Natural killer cell (primary cell): ENCODE results near the gene USP24. TPM values are rescaled to one million over a fixed set of nuclear protein-coding genes. Genes with fewer than 3 reads are reported as not detected.

Experiments
- ATAC-seq, 3 donors: fragments of 150-1000 bp in 2 of 3; fragments of 200-7000 bp in 1 of 3; cut with Tn5 transposase; 1 replicate in 1 of 3; 2 replicates in 2 of 3; pipeline ENCODE4 v1.10.0; 2021; ENCODE audit warnings: mild to moderate bottlenecking in 2 of 3, moderate library complexity in 2 of 3
- DNase-seq, 2 donors: peaks; one replicate each; pipeline versions ENCODE4 v3.0.0 to v3.0.0-alpha.2; 2013 to 2021; ENCODE audit warnings: mixed read lengths in 1 of 2
- H3K27ac ChIP-seq: one replicate; pipeline ENCODE4 v1.5.1; 2013; ENCODE audit warnings: mild to moderate bottlenecking, low read length
- H3K27me3 ChIP-seq: one replicate; pipeline ENCODE4 v1.6.1; 2013; ENCODE audit warnings: low read length; ENCODE audit not compliant: control insufficient read depth, insufficient read depth
- H3K36me3 ChIP-seq: one replicate; pipeline ENCODE4 v1.6.1; 2013; ENCODE audit warnings: low read length; ENCODE audit not compliant: control insufficient read depth, insufficient read depth
- H3K4me1 ChIP-seq: one replicate; pipeline ENCODE4 v1.6.1; 2013; ENCODE audit warnings: low read length; ENCODE audit not compliant: control insufficient read depth, insufficient read depth
- H3K4me3 ChIP-seq: one replicate; pipeline ENCODE4 v1.5.1; 2013; ENCODE audit warnings: low read length
- H3K9me3 ChIP-seq: one replicate; pipeline ENCODE4 v1.6.1; 2013; ENCODE audit warnings: low read length; ENCODE audit not compliant: control insufficient read depth, insufficient read depth
- H3K27ac Mint-ChIP-seq, 2 donors: one replicate each; pipeline ENCODE4 v1.8.0; 2022; ENCODE audit warnings: mild to moderate bottlenecking in 2 of 2, mixed read lengths in 2 of 2, moderate library complexity in 1 of 2
- H3K27me3 Mint-ChIP-seq, 2 donors: one replicate each; pipeline ENCODE4 v1.8.0; 2022; ENCODE audit warnings: low read depth in 2 of 2, mixed read lengths in 2 of 2
- H3K36me3 Mint-ChIP-seq: one replicate; pipeline ENCODE4 v1.8.0; 2022; ENCODE audit warnings: mixed read lengths
- H3K4me1 Mint-ChIP-seq, 2 donors: one replicate each; pipeline ENCODE4 v1.8.0; 2022; ENCODE audit warnings: mixed read lengths in 2 of 2
- H3K4me3 Mint-ChIP-seq: one replicate; pipeline ENCODE4 v1.8.0; 2022; ENCODE audit warnings: mild to moderate bottlenecking, moderate library complexity, mixed read lengths
- H3K9me3 Mint-ChIP-seq, 2 donors: one replicate each; pipeline ENCODE4 v1.8.0; 2022; ENCODE audit warnings: mixed read lengths in 2 of 2
- CTCF ChIP-seq: fragments of 200-600 bp; IDR thresholded peaks from one replicate; pipeline ENCODE4 v1.8.0; 2022; ENCODE audit warnings: antibody characterized with exemption
- WGBS: methylation state at CpG from one replicate; pipeline ENCODE4 v1.1.7; 2013; ENCODE audit warnings: missing lambda C conversion rate; ENCODE audit not compliant: insufficient coverage; 5-methylcytosine and 5-hydroxymethylcytosine counted together
- intact Hi-C: fragments of 100-400 bp; cut with micrococcal nuclease; formaldehyde crosslinking; loops from one replicate; pipeline ENCODE4 v1.14.2; 2022
- total RNA-seq, 4 donors: library from RNA; stranded (reverse); fragments of 120-200 nt in 1 of 4; gene quantifications; one replicate each; pipeline versions ENCODE4 v1.2.3 to v1.2.4, GENCODE V29; 2013 to 2022

Gene USP24
- total RNA-seq, 3 donors from 2014 or later (not counting 1 experiment from before 2014, with no cell fraction given) = 155 TPM

GRCh38 chr1:55061706-55062321 is 153.3 kb downstream of the USP24 start:
- H3K36me3 ChIP-seq = peaks cover 6% of the 10 kb centered on the region
- no peaks in the 10 kb centered on the region for H3K9me3 ChIP-seq
- DNase-seq (no peak), ATAC-seq (no peak)
- WGBS = 87% methylated on average over 4 of the region's 4 CpGs
- no peak overlapping the region for H3K4me3 ChIP-seq
- no peaks in the 10 kb centered on the region for H3K27me3 ChIP-seq
- Mint-ChIP-seq H3K9me3 (no peaks in the 10 kb centered on the region), H3K4me3 (no peak overlapping the region), H3K27me3 (no peaks in the 10 kb centered on the region), H3K4me1 (peaks cover 3 to 11% of the 10 kb centered on the region in 2 donors), H3K27ac (peak overlapping the region in 1 of 2 donors; percentile 54), H3K36me3 (peaks cover 3% of the 10 kb centered on the region)
- H3K27ac ChIP-seq = no peak overlapping the region
- no peak for TF ChIP-seq CTCF
- H3K4me1 ChIP-seq = no peaks in the 10 kb centered on the region
- intact Hi-C loops = no loop called here

- no peaks in the 10 kb centered on the region for H3K9me3 ChIP-seq
- no peaks in the 10 kb centered on the region for H3K36me3 ChIP-seq
- H3K4me3 ChIP-seq = no peak overlapping the region
- Mint-ChIP-seq H3K9me3 (no peaks in the 10 kb centered on the region), H3K27me3 (no peaks in the 10 kb centered on the region), H3K27ac (no peak overlapping the region), H3K4me3 (no peak overlapping the region), H3K4me1 (peaks cover 0 to 9% of the 10 kb centered on the region in 2 donors), H3K36me3 (no peaks in the 10 kb centered on the region)
- intact Hi-C loops = no loop called here
- 87% methylated on average over 13 of the region's 13 CpGs for WGBS
- H3K27me3 ChIP-seq = no peaks in the 10 kb centered on the region
- TF ChIP-seq CTCF = no peak
- ATAC-seq (no peak), DNase-seq (no peak)
- H3K4me1 ChIP-seq = no peaks in the 10 kb centered on the region
- H3K27ac ChIP-seq = no peak overlapping the region
Observed at GRCh38 chr1:55061000-55061705, 154.0 kb downstream of the USP24 start.

GRCh38 chr1:55060133-55060999 is 154.8 kb downstream of the USP24 start:
- no peak overlapping the region for H3K4me3 Mint-ChIP-seq
- peaks cover 0 to 9% of the 10 kb centered on the region in 2 donors for H3K4me1 Mint-ChIP-seq
- H3K4me3 ChIP-seq = no peak overlapping the region
- H3K27me3 Mint-ChIP-seq = no peaks in the 10 kb centered on the region
- ATAC-seq (peak; percentile 61 to 74 (median 73)), DNase-seq (no peak)
- no peak for TF ChIP-seq CTCF
- no peaks in the 10 kb centered on the region for H3K9me3 Mint-ChIP-seq
- no peaks in the 10 kb centered on the region for H3K36me3 Mint-ChIP-seq
- no peaks in the 10 kb centered on the region for H3K4me1 ChIP-seq
- WGBS = 95% methylated on average over 12 of the region's 14 CpGs
- no peaks in the 10 kb centered on the region for H3K27me3 ChIP-seq
- no peaks in the 10 kb centered on the region for H3K9me3 ChIP-seq
- H3K36me3 ChIP-seq = no peaks in the 10 kb centered on the region
- H3K27ac ChIP-seq = no peak overlapping the region
- intact Hi-C loops = no loop called here
- H3K27ac Mint-ChIP-seq = peak overlapping the region in 1 of 2 donors; percentile 41
